Measurements from ENCODE around the gene HES6.

Gene HES6

DNA sequence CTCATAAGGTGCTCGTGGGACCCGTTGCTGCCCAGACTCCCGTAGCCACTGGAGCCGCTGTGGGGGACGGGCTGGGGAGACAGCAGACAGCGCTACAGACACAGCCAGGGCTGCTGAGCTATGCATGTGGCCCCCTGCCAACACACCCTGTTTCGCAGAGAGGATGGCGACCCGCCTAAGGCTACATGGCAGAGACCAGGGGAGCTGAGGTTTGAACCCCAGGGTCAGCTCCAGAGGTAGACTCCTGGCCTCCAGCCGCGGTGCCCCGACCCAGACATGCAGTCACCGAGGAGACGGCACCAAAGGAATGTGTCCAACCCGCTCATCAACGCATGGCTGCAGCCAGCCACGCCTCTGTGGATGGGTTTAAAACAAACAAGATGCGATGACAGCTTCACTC lies 21.0 kb upstream of the HES6 start:
- H3K27me3 ChIP-seq (ENCODE audit: control insufficient read depth, insufficient read depth, low read length): no peaks in the 10 kb centered on the region
- H3K36me3 ChIP-seq (ENCODE audit: control insufficient read depth, insufficient read depth, low read length): peaks cover 18% of the 10 kb centered on the region
- no peak overlapping the region for H3K27ac ChIP-seq (ENCODE audit: low read depth, low read length)
- H3K9ac ChIP-seq (ENCODE audit: low read length): no peak overlapping the region
- H3K4me3 ChIP-seq (ENCODE audit: low read depth, low read length): no peak overlapping the region
- peaks cover 3% of the 10 kb centered on the region; the same call in 1 of the 2 replicates for H3K4me1 ChIP-seq (ENCODE audit: control insufficient read depth, insufficient read depth, low read length)
- H3K9me3 ChIP-seq (ENCODE audit: control insufficient read depth, insufficient read depth, low read depth, low read length): no peaks in the 10 kb centered on the region

DNA sequence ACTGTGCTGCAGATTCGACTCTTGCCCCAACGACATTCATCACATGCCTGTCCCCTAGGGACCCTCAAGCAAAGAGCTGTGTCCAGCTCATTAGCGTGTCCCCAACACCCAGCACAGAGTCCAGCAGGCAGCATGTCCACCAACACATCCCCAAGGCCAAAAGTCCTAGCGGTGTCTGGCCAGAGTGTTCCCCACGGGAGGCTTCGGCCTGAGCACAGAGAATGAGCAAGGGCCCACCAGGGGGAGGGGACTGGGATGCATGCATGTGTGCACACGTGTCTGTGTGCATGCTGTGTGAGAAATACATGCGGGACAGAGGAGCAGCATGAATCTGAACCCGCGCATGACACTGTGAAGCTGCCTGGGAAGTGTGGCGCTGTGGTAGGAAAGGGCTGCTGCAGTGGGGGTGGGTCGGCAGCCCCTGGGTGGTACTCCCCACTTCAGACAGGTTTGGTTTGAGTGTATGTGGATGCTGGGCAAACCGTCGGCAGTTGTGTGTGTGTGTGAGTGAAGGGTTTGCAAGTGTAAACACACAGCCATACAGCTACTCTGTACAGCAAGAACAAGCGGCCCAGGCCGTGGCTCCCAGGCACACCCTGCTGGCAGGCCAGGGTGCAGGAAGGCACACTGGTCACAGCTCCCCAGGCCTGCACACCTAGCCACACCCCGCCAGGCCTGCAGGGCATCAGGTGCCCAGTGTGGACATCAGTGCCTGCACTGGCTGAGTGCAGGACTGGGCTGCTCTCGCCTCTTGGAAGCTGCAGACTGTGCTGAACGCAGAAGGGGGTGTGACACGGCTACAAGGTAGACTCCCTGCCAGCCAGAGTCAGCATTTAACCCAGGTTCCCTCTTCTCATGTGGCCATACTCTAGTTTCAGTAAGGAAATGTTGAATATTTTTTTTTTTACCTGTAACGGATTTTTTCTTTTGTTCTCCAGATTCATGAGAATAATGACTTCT lies 19.5 kb upstream of the HES6 start:
- H3K9ac ChIP-seq (ENCODE audit: low read length): no peak overlapping the region
- no peak overlapping the region for H3K27ac ChIP-seq (ENCODE audit: low read depth, low read length)
- no peaks in the 10 kb centered on the region for H3K27me3 ChIP-seq (ENCODE audit: control insufficient read depth, insufficient read depth, low read length)
- H3K9me3 ChIP-seq (ENCODE audit: control insufficient read depth, insufficient read depth, low read depth, low read length): no peaks in the 10 kb centered on the region
- H3K4me1 ChIP-seq (ENCODE audit: control insufficient read depth, insufficient read depth, low read length): peaks cover 3% of the 10 kb centered on the region; the same call in 1 of the 2 replicates
- H3K36me3 ChIP-seq (ENCODE audit: control insufficient read depth, insufficient read depth, low read length): peaks cover 24% of the 10 kb centered on the region
- no peak overlapping the region for H3K4me3 ChIP-seq (ENCODE audit: low read depth, low read length)

DNA sequence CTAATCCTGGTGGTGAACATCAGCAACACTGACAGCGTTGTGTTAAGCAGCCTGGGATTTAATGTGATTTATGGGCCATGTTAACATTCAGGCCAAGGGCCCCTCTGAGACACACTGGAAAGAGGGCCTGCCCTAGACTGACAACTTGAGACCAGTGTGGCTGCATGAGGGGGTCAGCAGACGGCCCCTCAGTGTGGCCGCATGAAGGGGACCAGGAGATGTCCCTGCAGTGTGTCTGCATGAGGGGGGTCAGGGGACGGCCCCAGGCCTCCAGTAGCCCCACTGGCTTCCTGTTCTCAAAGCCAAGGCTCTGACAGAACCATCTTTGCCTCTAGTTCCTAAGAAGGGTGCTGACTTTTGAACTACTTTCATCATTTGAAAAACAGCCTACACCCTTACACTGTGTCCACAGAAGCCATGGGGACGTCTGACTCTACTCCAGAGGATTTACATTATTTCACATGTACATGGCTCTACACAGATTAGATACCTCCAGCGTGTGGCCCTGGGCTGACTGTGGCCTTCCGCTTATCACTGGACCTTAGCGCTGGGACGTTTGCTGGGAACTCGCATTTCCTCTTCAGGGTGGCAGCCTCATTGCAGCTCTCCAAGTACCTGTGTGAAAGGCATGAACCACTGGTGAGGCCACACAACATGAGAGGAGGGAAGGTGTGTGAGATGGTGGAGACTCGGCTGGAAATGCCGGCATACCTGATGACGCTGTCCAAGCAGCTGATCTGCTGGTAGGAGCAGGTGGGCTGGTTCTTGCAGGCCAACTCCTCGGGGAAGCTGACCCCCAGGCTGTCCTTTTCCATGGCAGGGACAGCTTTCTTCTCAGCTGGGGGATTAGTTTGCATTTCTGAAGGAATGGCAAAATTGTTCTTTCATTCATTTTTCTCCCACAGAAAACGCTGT lies 18.2 kb upstream of the HES6 start:
- peaks cover 29% of the 10 kb centered on the region for H3K36me3 ChIP-seq (ENCODE audit: control insufficient read depth, insufficient read depth, low read length)
- H3K9ac ChIP-seq (ENCODE audit: low read length): no peak overlapping the region
- no peaks in the 10 kb centered on the region for H3K27me3 ChIP-seq (ENCODE audit: control insufficient read depth, insufficient read depth, low read length)
- H3K4me3 ChIP-seq (ENCODE audit: low read depth, low read length): no peak overlapping the region
- no peaks in the 10 kb centered on the region; the same call in 1 of the 2 replicates for H3K4me1 ChIP-seq (ENCODE audit: control insufficient read depth, insufficient read depth, low read length)
- H3K9me3 ChIP-seq (ENCODE audit: control insufficient read depth, insufficient read depth, low read depth, low read length): no peaks in the 10 kb centered on the region
- no peak overlapping the region for H3K27ac ChIP-seq (ENCODE audit: low read depth, low read length)

- no peaks in the 10 kb centered on the region for H3K9me3 ChIP-seq (ENCODE audit: control insufficient read depth, insufficient read depth, low read depth, low read length)
- H3K36me3 ChIP-seq (ENCODE audit: control insufficient read depth, insufficient read depth, low read length): peaks cover 23% of the 10 kb centered on the region
- H3K4me1 ChIP-seq (ENCODE audit: control insufficient read depth, insufficient read depth, low read length): no peaks in the 10 kb centered on the region
- no peaks in the 10 kb centered on the region for H3K27me3 ChIP-seq (ENCODE audit: control insufficient read depth, insufficient read depth, low read length)
- H3K9ac ChIP-seq (ENCODE audit: low read length): no peak overlapping the region
- H3K4me3 ChIP-seq (ENCODE audit: low read depth, low read length): no peak overlapping the region
- no peak overlapping the region for H3K27ac ChIP-seq (ENCODE audit: low read depth, low read length)
Measured at GRCh38 chr2:238256594-238257104, 16.8 kb upstream of the HES6 start.

DNA sequence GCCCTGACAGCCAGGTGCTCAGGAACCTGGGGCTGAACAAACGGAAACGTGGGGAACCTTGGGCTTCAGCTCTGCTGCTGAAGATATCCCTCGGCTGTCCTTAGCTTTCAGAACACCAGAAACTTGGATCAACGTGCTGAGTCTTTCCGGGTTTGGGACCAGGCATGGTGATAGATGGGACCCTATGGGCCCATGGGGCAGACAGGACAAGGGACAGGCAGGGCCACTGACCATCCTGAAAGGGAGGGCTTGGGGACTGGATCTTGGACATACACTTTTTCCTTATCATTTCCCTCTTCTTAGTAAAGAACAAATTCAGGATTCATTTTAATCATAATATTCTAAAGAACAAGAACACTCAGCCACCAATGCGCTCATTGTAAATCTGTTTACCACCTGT lies 16.3 kb upstream of the HES6 start:
- no peaks in the 10 kb centered on the region for H3K27me3 ChIP-seq (ENCODE audit: control insufficient read depth, insufficient read depth, low read length)
- H3K9ac ChIP-seq (ENCODE audit: low read length): no peak overlapping the region
- H3K36me3 ChIP-seq (ENCODE audit: control insufficient read depth, insufficient read depth, low read length): peaks cover 26% of the 10 kb centered on the region
- H3K9me3 ChIP-seq (ENCODE audit: control insufficient read depth, insufficient read depth, low read depth, low read length): no peaks in the 10 kb centered on the region
- H3K27ac ChIP-seq (ENCODE audit: low read depth, low read length): no peak overlapping the region
- H3K4me3 ChIP-seq (ENCODE audit: low read depth, low read length): no peak overlapping the region
- no peaks in the 10 kb centered on the region for H3K4me1 ChIP-seq (ENCODE audit: control insufficient read depth, insufficient read depth, low read length)

GRCh38 chr2:238255636-238256035 lies 15.8 kb upstream of the HES6 start:
- H3K27ac ChIP-seq (ENCODE audit: low read depth, low read length): no peak overlapping the region
- no peaks in the 10 kb centered on the region for H3K9me3 ChIP-seq (ENCODE audit: control insufficient read depth, insufficient read depth, low read depth, low read length)
- H3K9ac ChIP-seq (ENCODE audit: low read length): no peak overlapping the region
- H3K36me3 ChIP-seq (ENCODE audit: control insufficient read depth, insufficient read depth, low read length): peaks cover 31% of the 10 kb centered on the region
- no peaks in the 10 kb centered on the region for H3K4me1 ChIP-seq (ENCODE audit: control insufficient read depth, insufficient read depth, low read length)
- no peak overlapping the region for H3K4me3 ChIP-seq (ENCODE audit: low read depth, low read length)
- H3K27me3 ChIP-seq (ENCODE audit: control insufficient read depth, insufficient read depth, low read length): no peaks in the 10 kb centered on the region

GRCh38 chr2:238255151-238255551 lies 15.3 kb upstream of the HES6 start:
- Histone ChIP-seq H3K27ac (ENCODE audit: low read depth, low read length) (no peak overlapping the region), H3K9ac (ENCODE audit: low read length) (no peak overlapping the region), H3K27me3 (ENCODE audit: control insufficient read depth, insufficient read depth, low read length) (no peaks in the 10 kb centered on the region), H3K9me3 (ENCODE audit: control insufficient read depth, insufficient read depth, low read depth, low read length) (no peaks in the 10 kb centered on the region), H3K4me1 (ENCODE audit: control insufficient read depth, insufficient read depth, low read length) (no peaks in the 10 kb centered on the region), H3K36me3 (ENCODE audit: control insufficient read depth, insufficient read depth, low read length) (peaks cover 33% of the 10 kb centered on the region), H3K4me3 (ENCODE audit: low read depth, low read length) (no peak overlapping the region)

- no peak overlapping the region for H3K4me3 ChIP-seq (ENCODE audit: low read depth, low read length)
- no peak overlapping the region for H3K9ac ChIP-seq (ENCODE audit: low read length)
- peaks cover 30% of the 10 kb centered on the region for H3K36me3 ChIP-seq (ENCODE audit: control insufficient read depth, insufficient read depth, low read length)
- no peaks in the 10 kb centered on the region for H3K9me3 ChIP-seq (ENCODE audit: control insufficient read depth, insufficient read depth, low read depth, low read length)
- H3K4me1 ChIP-seq (ENCODE audit: control insufficient read depth, insufficient read depth, low read length): no peaks in the 10 kb centered on the region
- no peaks in the 10 kb centered on the region for H3K27me3 ChIP-seq (ENCODE audit: control insufficient read depth, insufficient read depth, low read length)
- no peak overlapping the region for H3K27ac ChIP-seq (ENCODE audit: low read depth, low read length)
Measured at GRCh38 chr2:238254095-238254723, 14.4 kb upstream of the HES6 start.

DNA sequence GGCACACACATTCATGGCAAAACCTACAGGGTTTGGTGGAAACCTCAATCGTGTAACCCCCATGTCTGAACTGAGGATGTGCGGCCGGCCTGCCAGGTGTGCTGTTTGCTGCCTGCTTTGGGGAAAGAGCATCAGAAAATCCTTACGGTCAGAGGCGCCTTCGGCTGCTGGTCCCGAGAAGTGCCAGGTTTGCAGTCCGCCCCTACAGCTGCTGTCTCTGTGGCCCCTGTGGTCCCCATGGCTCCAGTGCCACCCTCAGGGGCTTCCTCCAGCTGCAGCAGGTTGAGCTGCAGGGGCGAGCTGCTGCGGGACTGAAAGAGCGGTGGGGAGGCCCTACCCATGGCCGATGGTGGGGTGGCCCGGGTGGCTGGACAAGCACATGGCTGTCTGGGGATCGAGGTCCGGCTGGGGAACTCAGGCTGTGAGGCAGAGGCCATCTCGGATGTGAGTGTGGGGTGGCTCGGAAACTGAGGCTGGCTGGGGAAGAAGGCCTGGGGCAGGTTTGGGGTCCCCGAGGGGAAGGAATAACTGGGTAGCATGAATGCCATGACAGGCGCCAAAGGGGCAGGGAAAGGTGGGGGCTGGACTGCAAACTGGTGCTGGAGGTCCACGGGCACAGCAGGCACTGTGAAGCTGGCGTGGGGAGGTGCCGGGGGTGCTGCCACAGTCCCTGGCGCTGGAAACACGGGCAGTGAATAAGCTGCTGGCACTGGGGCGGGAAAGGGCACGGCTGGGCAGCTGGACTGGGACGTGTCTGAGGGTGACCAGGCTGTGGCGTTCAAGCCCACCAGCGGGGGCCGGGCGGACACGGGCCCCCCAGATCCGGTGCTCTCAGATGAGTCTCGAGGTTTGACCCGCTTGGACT lies 13.2 kb upstream of the HES6 start:
- peaks cover 29% of the 10 kb centered on the region for H3K36me3 ChIP-seq (ENCODE audit: control insufficient read depth, insufficient read depth, low read length)

DNA sequence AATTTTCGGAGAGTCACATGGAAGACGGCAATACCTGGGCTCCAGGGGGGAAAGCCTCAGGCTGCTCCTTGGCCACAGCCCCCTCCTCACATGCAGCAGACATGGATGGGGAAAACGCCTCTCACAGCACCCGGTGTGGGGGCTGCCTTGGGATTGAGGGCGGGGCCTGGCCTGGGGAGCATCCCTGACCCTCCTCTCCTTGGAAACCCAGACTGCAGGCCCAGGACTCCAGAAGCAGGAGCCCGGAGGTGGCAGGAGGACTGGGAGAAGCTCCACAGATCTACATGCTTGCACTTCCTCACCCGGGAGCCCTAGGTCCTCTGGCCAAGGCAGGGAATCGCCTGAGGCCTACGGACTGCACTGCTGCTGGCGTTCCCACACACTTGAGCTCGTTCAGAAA lies 12.1 kb upstream of the HES6 start:
- peaks cover 29% of the 10 kb centered on the region for H3K36me3 ChIP-seq (ENCODE audit: control insufficient read depth, insufficient read depth, low read length)
- H3K4me1 ChIP-seq (ENCODE audit: control insufficient read depth, insufficient read depth, low read length): no peaks in the 10 kb centered on the region
- peak overlapping the region; percentile 12 for H3K9ac ChIP-seq (ENCODE audit: low read length)
- H3K9me3 ChIP-seq (ENCODE audit: control insufficient read depth, insufficient read depth, low read depth, low read length): no peaks in the 10 kb centered on the region
- no peaks in the 10 kb centered on the region for H3K27me3 ChIP-seq (ENCODE audit: control insufficient read depth, insufficient read depth, low read length)
- no peak overlapping the region for H3K27ac ChIP-seq (ENCODE audit: low read depth, low read length)
- H3K4me3 ChIP-seq (ENCODE audit: low read depth, low read length): no peak overlapping the region

More for the DNA sequence above, 13.2 kb upstream of the HES6 start:
- Histone ChIP-seq H3K9me3 (ENCODE audit: control insufficient read depth, insufficient read depth, low read depth, low read length) (no peaks in the 10 kb centered on the region), H3K27me3 (ENCODE audit: control insufficient read depth, insufficient read depth, low read length) (no peaks in the 10 kb centered on the region), H3K27ac (ENCODE audit: low read depth, low read length) (no peak overlapping the region), H3K9ac (ENCODE audit: low read length) (no peak overlapping the region), H3K4me3 (ENCODE audit: low read depth, low read length) (no peak overlapping the region), H3K4me1 (ENCODE audit: control insufficient read depth, insufficient read depth, low read length) (no peaks in the 10 kb centered on the region)

Measured in HUES6 (cell line).